ENCODE data around the gene PRTFDC1. TPM values are rescaled to one million over a fixed set of nuclear protein-coding genes. Genes with fewer than 3 reads are reported as not detected.

Gene PRTFDC1
- total and polyA plus RNA-seq, 2 of the 8 experiments (the other 6 are each of a cell fraction or from before 2014, with no cell fraction given) = 5.9 to 6.6 TPM

DNA sequence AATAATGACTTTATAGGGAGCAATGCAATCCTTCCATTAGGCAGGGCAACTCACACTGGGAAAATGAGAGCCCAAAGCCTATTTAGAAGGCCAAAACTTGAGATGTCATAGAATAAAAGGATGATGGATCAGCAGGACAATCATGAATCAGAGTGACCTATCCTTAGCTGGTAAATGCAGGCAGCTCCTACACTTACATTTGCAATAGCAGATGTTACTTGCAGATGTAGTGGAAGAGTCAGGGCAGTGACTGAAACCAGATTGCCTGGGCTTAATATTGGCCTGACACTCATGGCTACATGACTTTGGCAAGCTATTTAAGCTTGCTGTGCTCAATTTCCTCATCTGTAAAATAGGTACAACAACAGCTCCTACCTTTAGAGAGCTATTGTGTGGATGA is 98.7 kb downstream of the PRTFDC1 start (continued):
- TF ChIP-seq, protein P1, sequence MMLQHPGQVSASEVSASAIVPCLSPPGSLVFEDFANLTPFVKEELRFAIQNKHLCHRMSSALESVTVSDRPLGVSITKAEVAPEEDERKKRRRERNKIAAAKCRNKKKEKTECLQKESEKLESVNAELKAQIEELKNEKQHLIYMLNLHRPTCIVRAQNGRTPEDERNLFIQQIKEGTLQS (IDR thresholded peaks at IDR 0.05; ENCODE audit: insufficient read depth, low read depth, low read length) = no peak
- TF ChIP-seq, protein P2, sequence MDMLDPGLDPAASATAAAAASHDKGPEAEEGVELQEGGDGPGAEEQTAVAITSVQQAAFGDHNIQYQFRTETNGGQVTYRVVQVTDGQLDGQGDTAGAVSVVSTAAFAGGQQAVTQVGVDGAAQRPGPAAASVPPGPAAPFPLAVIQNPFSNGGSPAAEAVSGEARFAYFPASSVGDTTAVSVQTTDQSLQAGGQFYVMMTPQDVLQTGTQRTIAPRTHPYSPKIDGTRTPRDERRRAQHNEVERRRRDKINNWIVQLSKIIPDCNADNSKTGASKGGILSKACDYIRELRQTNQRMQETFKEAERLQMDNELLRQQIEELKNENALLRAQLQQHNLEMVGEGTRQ (IDR thresholded peaks at IDR 0.05; ENCODE audit: low read length) = no peak
- TF ChIP-seq RXRA (IDR thresholded peaks at IDR 0.05; ENCODE audit: insufficient read depth, low read depth, low read length) = no peak
- no peak for TF ChIP-seq RNF2 (IDR thresholded peaks at IDR 0.05; ENCODE audit: borderline replicate concordance, low read depth, low read length, missing control alignments, poor library complexity, severe bottlenecking)
- TF ChIP-seq TAF7 (optimal IDR thresholded peaks at IDR 0.05; ENCODE audit: borderline replicate concordance, low read depth, low read length) = no peak

Measured in H1 (cell line).